ENCODE data around the gene C11orf54. TPM values are rescaled to one million over a fixed set of nuclear protein-coding genes. Genes with fewer than 3 reads are reported as not detected.

Gene C11orf54
- polyA plus RNA-seq (ENCODE audit: insufficient read depth in 1 of 5, insufficient read length in 5 of 5, low replicate concordance in 1 of 5): 10 to 100 TPM; 51.1 to 82.0 (median 61.2) TPM
- long read RNA-seq, donor 1, full-length matches to known transcripts: 20 of 20 reads
- long read RNA-seq, donor 1, partial matches to known transcripts: 0 of 20 reads
- long read RNA-seq, donor 1, other reads (novel, unspliced or antisense): 0 of 20 reads
- long read RNA-seq, donor 2, full-length matches to known transcripts: 8 of 16 reads
- long read RNA-seq, donor 2, partial matches to known transcripts: 8 of 16 reads
- long read RNA-seq, donor 2, other reads (novel, unspliced or antisense): 0 of 16 reads
- long read RNA-seq, donor 3, transcript C11orf54-202 (9 exons, 1,733 nt): major isoform, 6 of 19 reads
- long read RNA-seq, donor 3, partial matches to known transcripts: 10 of 19 reads
- long read RNA-seq, donor 3, other reads (novel, unspliced or antisense): 0 of 19 reads
- long read RNA-seq, donor 4, transcript C11orf54-202 (9 exons, 1,733 nt): major isoform, 9 of 10 reads
- long read RNA-seq, donor 4, partial matches to known transcripts: 0 of 10 reads
- long read RNA-seq, donor 4, other reads (novel, unspliced or antisense): 0 of 10 reads
- long read RNA-seq, donor 5, full-length matches to known transcripts: 10 of 20 reads
- long read RNA-seq, donor 5, partial matches to known transcripts: 10 of 20 reads
- long read RNA-seq, donor 5, other reads (novel, unspliced or antisense): 0 of 20 reads
- long read RNA-seq, donor 6, full-length matches to known transcripts: 9 of 14 reads
- long read RNA-seq, donor 6, partial matches to known transcripts: 5 of 14 reads
- long read RNA-seq, donor 6, other reads (novel, unspliced or antisense): 0 of 14 reads
- long read RNA-seq, donor 7, full-length matches to known transcripts: 5 of 5 reads
- long read RNA-seq, donor 7, partial matches to known transcripts: 0 of 5 reads
- long read RNA-seq, donor 7, other reads (novel, unspliced or antisense): 0 of 5 reads
- long read RNA-seq, donor 8, partial matches to known transcripts: 0 of 4 reads
- long read RNA-seq, donor 8, other reads (novel, unspliced or antisense): 0 of 4 reads

GRCh38 chr11:93741094-93741881 lies at the start of gene C11orf54, which contains the start of gene TAF1D:
TSS of gene C11orf54 (plus strand) at chr11:93741672. CDS start at chr11:93747394, 5,722 bp downstream.
TSS of gene TAF1D (minus strand) at chr11:93741495. CDS start at chr11:93739304, 2,191 bp downstream.
- peak; percentile 97 to 98 for DNase-seq

DNA sequence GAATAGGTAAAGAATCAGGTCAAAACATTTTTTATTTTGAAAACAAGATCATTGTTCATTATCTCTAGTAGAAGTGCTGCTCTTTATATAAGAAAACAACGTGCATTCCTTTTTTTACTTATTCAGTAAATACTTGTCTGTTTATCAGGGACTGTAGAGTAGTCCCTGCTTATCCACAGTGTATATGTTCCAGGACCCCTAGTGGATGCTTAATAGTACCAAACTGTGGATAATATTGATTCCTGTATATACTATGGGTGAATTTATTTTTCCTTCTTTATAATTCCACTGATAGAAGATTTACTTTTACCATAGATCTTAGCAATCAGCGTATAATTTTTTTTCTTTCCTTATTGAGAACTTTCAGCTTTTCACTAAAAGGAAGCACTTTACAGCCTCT lies 47.4 kb upstream of the C11orf54 start:
- no peak for DNase-seq

DNA sequence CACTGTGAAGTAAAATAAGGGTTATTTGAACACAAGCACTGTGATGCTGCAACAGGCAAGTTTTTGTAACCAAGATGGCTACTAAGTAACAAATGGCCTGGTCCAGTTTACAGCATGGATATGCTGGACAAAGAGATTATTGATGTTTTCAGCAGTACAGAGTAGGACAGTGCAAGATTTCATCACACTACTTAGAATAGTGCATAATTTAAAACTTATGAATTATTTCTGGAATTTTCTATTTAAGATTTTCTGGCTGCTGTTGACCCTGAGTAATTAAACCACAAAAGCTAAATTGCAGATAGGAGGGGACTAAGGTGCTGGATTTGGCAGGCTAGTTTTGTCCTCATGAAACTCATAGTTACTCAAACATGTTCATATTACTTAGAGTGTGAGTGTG lies 46.9 kb upstream of the C11orf54 start:
- DNase-seq: no peak

- no peak for DNase-seq
These were observed 43.9 kb upstream of the C11orf54 start for GRCh38 chr11:93697611-93698010.

- DNase-seq: no peak
These were observed 40.6 kb upstream of the C11orf54 start for GRCh38 chr11:93700830-93701229.

DNA sequence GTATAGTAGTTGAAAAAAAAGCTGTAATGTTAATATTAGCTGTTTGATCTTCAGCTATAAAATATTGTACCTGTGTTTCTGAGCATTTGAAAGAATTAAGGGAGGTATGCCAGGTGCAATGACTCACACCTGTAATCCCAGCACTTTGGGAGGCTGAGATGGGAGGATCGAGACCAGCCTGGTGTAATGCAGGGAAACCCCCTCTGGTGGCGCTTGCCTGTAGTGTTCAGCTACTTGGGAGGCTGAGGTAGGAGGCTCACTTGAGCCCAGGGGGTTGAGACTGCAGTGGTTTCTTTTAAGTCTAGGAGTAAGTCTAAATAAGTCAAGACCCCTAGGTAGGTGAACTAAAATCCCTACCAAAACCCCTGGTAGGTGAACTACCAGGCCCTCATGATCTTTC lies 37.2 kb upstream of the C11orf54 start:
- no peak for DNase-seq

DNA sequence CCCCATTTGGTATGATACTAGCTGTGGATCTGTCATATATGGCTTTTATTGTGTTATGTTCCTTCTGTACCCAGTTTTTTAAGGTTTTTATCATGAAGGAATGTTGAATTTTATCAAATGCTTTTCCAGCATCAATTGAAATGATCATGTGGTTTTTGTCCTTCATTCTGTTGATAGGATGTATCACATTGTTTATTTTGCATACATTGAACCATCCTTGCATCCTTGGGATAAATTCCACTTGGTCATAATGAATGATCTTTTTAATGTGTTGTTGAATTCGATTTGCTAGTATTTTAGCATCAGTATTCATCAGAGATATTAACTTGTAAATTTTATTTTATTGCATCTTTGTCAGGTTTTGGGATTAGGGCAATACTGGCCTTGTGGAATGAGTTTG lies 31.2 kb upstream of the C11orf54 start:
- DNase-seq: no peak

DNA sequence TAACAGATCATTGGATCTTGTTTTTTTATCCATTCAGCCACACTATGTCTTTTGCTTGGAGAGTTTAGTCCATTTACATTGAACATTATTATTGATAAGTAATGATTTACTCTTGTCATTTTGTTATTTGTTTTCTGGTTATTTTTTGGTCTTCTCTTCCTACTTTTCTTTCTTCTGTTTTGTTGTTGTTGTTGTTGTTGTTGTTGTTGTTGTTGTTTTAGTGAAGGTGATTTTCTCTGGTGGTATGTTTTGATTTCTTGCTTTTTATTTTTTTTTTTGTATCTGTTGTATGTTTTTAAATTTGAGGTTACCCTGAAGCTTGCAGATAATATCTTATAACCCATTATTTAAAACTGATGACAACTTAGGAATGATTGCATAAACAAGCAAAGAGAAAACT lies 28.8 kb upstream of the C11orf54 start:
- DNase-seq: no peak

DNA sequence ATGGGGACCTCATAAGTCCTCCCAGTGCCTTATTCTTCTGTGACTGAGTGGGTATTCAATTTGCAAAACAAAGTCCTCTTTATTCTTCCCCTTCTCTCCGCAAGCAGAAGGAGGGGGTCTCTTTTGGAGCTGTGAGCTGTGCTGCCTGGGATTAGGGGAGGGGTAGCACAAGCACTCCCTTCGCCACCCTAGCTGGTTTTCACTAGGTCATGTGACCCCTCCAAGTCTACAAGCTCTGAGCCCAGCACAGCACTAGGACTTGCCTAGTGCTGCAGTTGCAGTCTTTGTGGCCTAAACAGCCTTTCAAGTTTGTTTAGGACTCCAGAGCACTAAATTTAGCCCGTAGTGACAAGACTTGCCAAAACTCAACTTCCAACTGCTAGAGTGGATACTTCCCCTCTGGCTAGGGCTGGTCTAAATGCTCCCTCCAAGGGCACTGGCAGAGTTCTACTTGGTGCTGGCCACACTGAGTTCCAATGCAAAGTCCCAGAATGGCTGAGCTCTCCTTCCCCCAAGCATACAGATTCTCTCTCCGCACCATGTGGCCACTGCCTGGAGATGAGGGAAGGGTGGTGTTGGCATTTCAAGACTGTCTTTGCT lies 25.6 kb upstream of the C11orf54 start:
- no peak for DNase-seq

DNA sequence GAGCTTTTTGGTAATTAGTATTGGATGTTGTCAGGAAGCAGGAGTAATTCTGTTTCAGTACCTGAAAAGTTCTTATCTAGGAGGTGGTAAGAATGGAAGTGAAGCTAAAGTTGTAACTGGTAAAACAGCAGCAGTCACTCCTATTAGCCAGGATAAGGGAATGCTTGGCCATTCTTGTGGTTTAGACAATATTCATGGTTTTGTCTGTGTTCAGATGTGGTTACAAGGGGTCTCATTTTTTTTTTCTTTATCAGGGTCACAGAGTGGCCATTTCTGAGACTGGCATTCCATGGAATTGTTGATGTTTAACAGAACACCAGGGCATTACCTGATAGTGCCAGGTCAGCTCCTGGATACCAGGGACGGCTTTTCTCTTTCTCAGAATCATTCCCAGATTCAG lies 24.0 kb upstream of the C11orf54 start:
- DNase-seq: no peak

DNA sequence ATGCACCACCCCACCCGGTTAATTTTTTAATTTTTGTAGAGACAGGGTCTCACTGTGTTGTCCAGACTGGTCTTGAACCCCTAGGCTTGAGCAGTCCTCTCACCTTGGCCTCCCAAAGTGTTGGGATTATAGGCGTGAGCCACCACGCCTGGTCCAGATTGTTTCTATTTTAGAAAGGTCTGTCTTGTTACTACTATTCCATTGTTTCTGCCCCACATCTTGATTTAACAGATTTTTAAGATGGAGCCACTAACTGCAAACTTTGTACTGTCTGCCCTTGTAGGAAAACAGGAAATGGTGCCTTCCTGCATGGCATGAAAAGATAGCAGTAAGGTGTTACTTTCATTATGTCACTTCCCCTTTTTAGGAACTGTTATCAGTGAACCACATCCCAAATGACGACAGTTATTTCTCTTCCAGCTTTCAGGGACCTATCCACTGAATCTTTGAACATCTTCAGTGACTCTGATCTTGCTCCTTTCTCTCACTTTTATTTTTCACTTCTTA lies 23.4 kb upstream of the C11orf54 start:
- no peak for DNase-seq

DNA sequence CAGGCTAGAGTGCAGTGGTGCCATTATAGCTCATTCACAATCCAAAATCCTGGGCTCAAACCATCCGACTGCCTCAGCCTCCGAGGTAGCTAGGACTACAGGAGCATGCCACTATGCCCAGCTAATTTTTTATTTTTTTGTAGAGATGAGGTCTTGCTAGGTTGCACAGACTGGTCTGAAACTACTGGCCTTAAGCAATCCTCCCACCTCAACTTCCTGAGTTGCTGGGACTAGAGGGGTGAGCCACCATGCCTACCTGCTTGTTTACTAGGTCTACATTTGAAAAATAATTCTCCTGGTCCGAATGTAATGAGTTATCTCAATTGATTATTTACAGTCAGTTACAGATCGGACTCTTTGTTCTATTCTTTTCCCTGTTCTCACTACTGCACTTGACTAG lies 22.2 kb upstream of the C11orf54 start:
- no peak for DNase-seq

GRCh38 chr11:93720522-93720921 lies 20.9 kb upstream of the C11orf54 start:
- DNase-seq: no peak

GRCh38 chr11:93724089-93724488 lies 17.4 kb upstream of the C11orf54 start:
- DNase-seq: no peak

DNA sequence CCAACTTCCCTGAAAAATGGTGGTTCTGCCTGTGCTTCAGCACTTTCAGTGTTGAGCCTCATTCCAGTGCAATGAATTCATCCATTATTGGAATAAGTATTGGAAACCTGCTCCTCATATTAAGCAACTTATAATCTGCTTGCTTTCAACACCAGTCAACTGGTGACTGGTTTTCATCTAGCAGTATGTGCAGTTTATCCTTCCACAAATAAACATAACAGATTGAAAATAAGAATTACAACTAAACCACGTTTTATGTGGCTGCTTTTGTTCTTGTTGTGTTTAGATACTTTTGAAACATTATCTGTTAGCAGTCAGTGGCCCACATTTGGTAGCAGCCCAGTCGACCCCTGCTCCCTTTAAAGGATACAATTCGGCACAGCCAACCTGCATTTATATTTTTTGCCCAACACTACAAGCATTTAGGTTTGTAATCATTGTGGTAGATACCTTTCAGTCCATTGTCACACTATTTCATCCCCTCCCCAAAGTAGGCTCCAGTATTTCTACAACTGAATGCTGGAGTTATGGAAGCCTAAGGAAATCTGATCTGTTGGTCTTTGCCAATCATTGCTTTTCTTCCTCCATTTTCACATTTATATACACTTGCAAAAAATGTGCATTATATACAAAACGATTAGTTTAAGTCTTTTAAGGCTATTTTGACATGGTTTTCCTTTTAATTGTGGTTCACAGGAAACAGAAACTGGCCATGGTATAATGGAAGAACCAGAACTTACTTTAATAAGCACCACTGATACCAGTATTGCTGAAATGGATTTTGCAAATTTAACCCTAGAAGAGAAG lies 13.3 kb upstream of the C11orf54 start:
- no peak for DNase-seq

GRCh38 chr11:93728792-93729128 lies 12.7 kb upstream of the C11orf54 start:
- no peak for DNase-seq

DNA sequence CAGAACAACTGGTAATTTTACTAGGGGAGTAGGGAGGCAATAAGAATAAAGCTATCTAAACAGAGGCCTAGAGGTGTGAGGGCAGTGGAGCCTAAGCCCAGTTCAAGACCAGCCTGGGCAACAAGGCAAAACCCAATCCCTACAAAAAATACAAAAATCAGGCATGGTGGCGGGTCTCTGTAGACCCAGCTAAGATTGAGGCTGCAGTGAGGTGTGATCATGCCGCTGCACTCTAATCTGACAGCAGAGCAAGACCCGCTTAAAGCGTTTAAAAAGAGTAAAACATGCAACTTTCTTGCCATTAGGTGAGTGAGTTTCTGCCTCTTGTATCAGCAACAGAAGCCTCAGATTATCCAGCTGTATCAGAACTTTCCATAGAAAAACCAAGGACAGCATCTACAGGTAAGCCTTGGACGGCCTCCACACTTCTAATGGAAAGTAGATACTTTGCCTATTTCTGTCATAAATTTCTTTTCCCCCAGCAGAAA lies 12.3 kb upstream of the C11orf54 start:
- no peak for DNase-seq

- no peak for DNase-seq
These were observed 11.1 kb upstream of the C11orf54 start for GRCh38 chr11:93730108-93731107.

Data from right lung (tissue), 10 donors.